SK-N-SH (cell line): ENCODE measurements around the gene ZNF546.

Experiments
- GABPA ChIP-seq: IDR thresholded peaks from 2 replicates; pipeline ENCODE4 v1.4.0; 2012; ENCODE audit warnings: low read depth, mild to moderate bottlenecking
- JUND ChIP-seq: IDR thresholded peaks from 2 replicates; pipeline ENCODE4 v1.4.0; 2012
- REST ChIP-seq: IDR thresholded peaks from 2 replicates; pipeline ENCODE4 v1.6.1; 2012; ENCODE audit warnings: mild to moderate bottlenecking, low read depth, low read length, moderate library complexity
- SMC3 ChIP-seq: IDR thresholded peaks from 2 replicates; pipeline ENCODE4 v1.6.1; 2012; ENCODE audit warnings: low read depth, low read length, improper control_type of control experiment
- TAF1 ChIP-seq: IDR thresholded peaks from 2 replicates; pipeline ENCODE4 v1.6.1; 2012; ENCODE audit warnings: low read depth, mild to moderate bottlenecking, low read length, moderate library complexity, borderline replicate concordance
- TCF12 ChIP-seq: IDR thresholded peaks from 2 replicates; pipeline ENCODE4 v1.4.0; 2012
- TEAD4 ChIP-seq: IDR thresholded peaks from 2 replicates; pipeline ENCODE4 v1.4.0; 2012; ENCODE audit warnings: mild to moderate bottlenecking, borderline replicate concordance; ENCODE audit not compliant: insufficient read depth
- ZBTB33 ChIP-seq: IDR thresholded peaks from 2 replicates; pipeline ENCODE4 v1.4.0; 2012; ENCODE audit warnings: low read depth, borderline replicate concordance
- TF ChIP-seq, protein P1 (sequence below): fragments of 200-600 bp; sonication (generic); IDR thresholded peaks from 2 replicates; pipeline ENCODE4 v1.6.1; 2017; ENCODE audit warnings: antibody characterized with exemption, mild to moderate bottlenecking, moderate library complexity

- TF ChIP-seq TAF1 = no peak
- no peak for TF ChIP-seq SMC3
- no peak for TF ChIP-seq ZBTB33
- TF ChIP-seq GABPA = no peak
- TF ChIP-seq, protein P1, sequence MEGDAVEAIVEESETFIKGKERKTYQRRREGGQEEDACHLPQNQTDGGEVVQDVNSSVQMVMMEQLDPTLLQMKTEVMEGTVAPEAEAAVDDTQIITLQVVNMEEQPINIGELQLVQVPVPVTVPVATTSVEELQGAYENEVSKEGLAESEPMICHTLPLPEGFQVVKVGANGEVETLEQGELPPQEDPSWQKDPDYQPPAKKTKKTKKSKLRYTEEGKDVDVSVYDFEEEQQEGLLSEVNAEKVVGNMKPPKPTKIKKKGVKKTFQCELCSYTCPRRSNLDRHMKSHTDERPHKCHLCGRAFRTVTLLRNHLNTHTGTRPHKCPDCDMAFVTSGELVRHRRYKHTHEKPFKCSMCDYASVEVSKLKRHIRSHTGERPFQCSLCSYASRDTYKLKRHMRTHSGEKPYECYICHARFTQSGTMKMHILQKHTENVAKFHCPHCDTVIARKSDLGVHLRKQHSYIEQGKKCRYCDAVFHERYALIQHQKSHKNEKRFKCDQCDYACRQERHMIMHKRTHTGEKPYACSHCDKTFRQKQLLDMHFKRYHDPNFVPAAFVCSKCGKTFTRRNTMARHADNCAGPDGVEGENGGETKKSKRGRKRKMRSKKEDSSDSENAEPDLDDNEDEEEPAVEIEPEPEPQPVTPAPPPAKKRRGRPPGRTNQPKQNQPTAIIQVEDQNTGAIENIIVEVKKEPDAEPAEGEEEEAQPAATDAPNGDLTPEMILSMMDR = no peak
- TF ChIP-seq REST = no peak
- no peak for TF ChIP-seq TEAD4
- no peak for TF ChIP-seq JUND
- no peak for TF ChIP-seq TCF12
Measured at GRCh38 chr19:40005691-40006272, 8.9 kb downstream of the ZNF546 start.
